ENCODE measurements around the gene MARK2.

Gene MARK2

GRCh38 chr11:63906585-63906984 lies 67.7 kb downstream of the MARK2 start:
- H3K9ac ChIP-seq (ENCODE audit: low read length), result no peak overlapping the region
- H3K4me2 ChIP-seq (ENCODE audit: low read depth, low read length), result no peak overlapping the region
- DNase-seq, result no peak
- no peaks in the 10 kb centered on the region for H3K4me1 ChIP-seq (ENCODE audit: low read length)
- no peak for TF ChIP-seq EZH2 (optimal IDR thresholded peaks at IDR 0.05; ENCODE audit: low read depth, low read length)
- TF ChIP-seq EZH2phosphoT487 (IDR thresholded peaks at IDR 0.05; ENCODE audit: low read length), result no peak
- TF ChIP-seq CTCF (IDR thresholded peaks at IDR 0.05; ENCODE audit: low read length), result no peak
- no peaks in the 10 kb centered on the region for H3F3A ChIP-seq (ENCODE audit: insufficient read depth, low read length)
- H3K27ac ChIP-seq (ENCODE audit: low read length), result no peak overlapping the region
- no peak overlapping the region for H2AFZ ChIP-seq (ENCODE audit: low read length)
- no peaks in the 10 kb centered on the region for H3K9me2 ChIP-seq (replicated peaks; ENCODE audit: insufficient read depth, low read length)
- H4K20me1 ChIP-seq (ENCODE audit: insufficient read depth, low read length), result no peaks in the 10 kb centered on the region
- H3K27me3 ChIP-seq (replicated peaks; ENCODE audit: insufficient read depth, low read length), result no peaks in the 10 kb centered on the region
- H3K79me2 ChIP-seq (ENCODE audit: low read length), result no peaks in the 10 kb centered on the region
- H3K36me3 ChIP-seq (replicated peaks; ENCODE audit: insufficient read depth, low read length), result peaks cover 4% of the 10 kb centered on the region; the same call in 1 of the 2 replicates
- no peaks in the 10 kb centered on the region for H3K9me3 ChIP-seq (replicated peaks; ENCODE audit: insufficient read depth, low read length)
- H3K4me3 ChIP-seq (ENCODE audit: low read length), result no peak overlapping the region

DNA sequence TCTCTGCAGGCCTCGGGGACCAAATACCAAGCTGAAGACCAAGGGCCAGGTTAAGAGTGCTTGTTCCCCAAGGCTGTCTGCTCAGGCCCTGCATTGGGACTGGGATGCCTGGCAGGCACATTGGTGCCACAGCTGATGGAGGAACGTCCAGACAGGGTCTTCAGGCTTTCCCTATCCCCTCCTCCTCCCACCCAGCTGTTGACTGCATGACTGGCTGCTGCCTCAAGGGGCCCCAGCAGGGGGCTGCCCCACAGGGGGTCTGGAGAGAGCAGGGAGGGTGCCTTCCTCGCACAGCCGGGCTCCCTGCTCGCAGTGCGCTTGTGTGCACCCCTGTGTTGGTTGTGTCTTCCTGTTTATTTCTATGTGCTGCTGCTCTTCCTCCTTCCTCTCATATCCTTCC lies 68.2 kb downstream of the MARK2 start:
- Histone ChIP-seq H3K27ac (ENCODE audit: low read length) (no peak overlapping the region), H3K4me3 (ENCODE audit: low read length) (no peak overlapping the region), H3K9ac (ENCODE audit: low read length) (no peak overlapping the region), H3K9me3 (replicated peaks; ENCODE audit: insufficient read depth, low read length) (no peaks in the 10 kb centered on the region), H3K36me3 (replicated peaks; ENCODE audit: insufficient read depth, low read length) (peaks cover 4% of the 10 kb centered on the region; the same call in 1 of the 2 replicates), H3K4me2 (ENCODE audit: low read depth, low read length) (no peak overlapping the region), H3K27me3 (replicated peaks; ENCODE audit: insufficient read depth, low read length) (no peaks in the 10 kb centered on the region), H4K20me1 (ENCODE audit: insufficient read depth, low read length) (no peaks in the 10 kb centered on the region), H3K79me2 (ENCODE audit: low read length) (no peaks in the 10 kb centered on the region), H3K9me2 (replicated peaks; ENCODE audit: insufficient read depth, low read length) (no peaks in the 10 kb centered on the region), H3K4me1 (ENCODE audit: low read length) (no peaks in the 10 kb centered on the region), H2AFZ (ENCODE audit: low read length) (no peak overlapping the region), H3F3A (ENCODE audit: insufficient read depth, low read length) (no peaks in the 10 kb centered on the region)
- no peak for DNase-seq
- no peak for TF ChIP-seq EZH2 (optimal IDR thresholded peaks at IDR 0.05; ENCODE audit: low read depth, low read length)
- no peak for TF ChIP-seq CTCF (IDR thresholded peaks at IDR 0.05; ENCODE audit: low read length)

GRCh38 chr11:63907808-63908530 lies 69.1 kb downstream of the MARK2 start:
- H3K79me2 ChIP-seq (ENCODE audit: low read length), result no peaks in the 10 kb centered on the region
- H3K9me2 ChIP-seq (replicated peaks; ENCODE audit: insufficient read depth, low read length), result no peaks in the 10 kb centered on the region
- H3K4me3 ChIP-seq (ENCODE audit: low read length), result no peak overlapping the region
- H3K9me3 ChIP-seq (replicated peaks; ENCODE audit: insufficient read depth, low read length), result no peaks in the 10 kb centered on the region
- no peaks in the 10 kb centered on the region for H3K4me1 ChIP-seq (ENCODE audit: low read length)
- no peak overlapping the region for H3K4me2 ChIP-seq (ENCODE audit: low read depth, low read length)
- H4K20me1 ChIP-seq (ENCODE audit: insufficient read depth, low read length), result no peaks in the 10 kb centered on the region
- no peak overlapping the region for H3K27ac ChIP-seq (ENCODE audit: low read length)
- H3F3A ChIP-seq (ENCODE audit: insufficient read depth, low read length), result no peaks in the 10 kb centered on the region
- no peaks in the 10 kb centered on the region for H3K27me3 ChIP-seq (replicated peaks; ENCODE audit: insufficient read depth, low read length)
- DNase-seq, result no peak
- H2AFZ ChIP-seq (ENCODE audit: low read length), result no peak overlapping the region
- H3K36me3 ChIP-seq (replicated peaks; ENCODE audit: insufficient read depth, low read length), result peaks cover under 1% of the 10 kb centered on the region; the same call in 1 of the 2 replicates
- H3K9ac ChIP-seq (ENCODE audit: low read length), result no peak overlapping the region
- no peak for TF ChIP-seq EZH2phosphoT487 (IDR thresholded peaks at IDR 0.05; ENCODE audit: low read length)
- TF ChIP-seq EZH2 (optimal IDR thresholded peaks at IDR 0.05; ENCODE audit: low read depth, low read length), result no peak
- TF ChIP-seq CTCF (IDR thresholded peaks at IDR 0.05; ENCODE audit: low read length), result no peak
